HG03097 (cell line): ENCODE data around the gene DBN1.
"Not testable (repeated sequence)": the region's sequence is repeated elsewhere in the genome, so short reads cannot be mapped to it uniquely, and the experiment has no call there.

Experiments
- ATAC-seq: cut with Tn5 transposase; IDR thresholded peaks from one replicate; pipeline ENCODE4 v1.9.1; 2021; ENCODE audit not compliant: unreplicated experiment, low FRiP score

DBN1 gene

GRCh38 chr5:177491983-177492746 lies 18.7 kb upstream of the DBN1 start:
- ATAC-seq = no peak

GRCh38 chr5:177491429-177491945 lies 18.1 kb upstream of the DBN1 start:
- no peak for ATAC-seq

GRCh38 chr5:177490992-177491391 lies 17.6 kb upstream of the DBN1 start:
- no peak for ATAC-seq

GRCh38 chr5:177490311-177490991 lies 17.0 kb upstream of the DBN1 start:
- ATAC-seq = no peak

DNA sequence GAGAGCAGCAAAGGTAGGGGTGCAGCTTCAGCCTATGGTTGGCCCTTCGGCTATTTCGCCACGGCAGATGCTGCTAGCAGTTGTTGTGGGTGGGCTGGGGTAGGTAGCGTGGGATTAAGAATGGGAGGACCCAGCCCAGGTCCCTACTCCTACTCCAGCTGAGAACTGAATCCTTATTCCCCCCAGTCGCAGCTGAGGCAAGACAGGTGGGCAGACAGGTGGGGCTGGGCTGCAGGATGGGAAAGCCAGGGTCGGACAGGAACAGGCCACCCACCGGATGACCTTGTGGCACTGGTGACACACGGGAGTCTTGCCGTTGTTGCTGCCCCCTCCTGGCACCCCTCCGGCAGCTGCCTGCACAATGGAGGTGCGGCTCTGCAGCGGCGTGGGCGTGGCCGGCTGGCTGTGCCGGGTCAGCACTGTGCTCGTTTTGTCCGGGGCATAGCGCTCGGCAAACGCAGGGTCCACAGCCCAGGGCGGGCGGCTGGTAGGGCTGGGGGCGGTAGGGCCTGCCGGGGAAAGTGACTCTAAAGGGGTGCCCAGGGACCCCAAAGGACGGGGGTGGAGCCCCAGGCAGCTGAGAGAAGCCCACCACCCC lies 15.8 kb upstream of the DBN1 start:
- no peak for ATAC-seq

DNA sequence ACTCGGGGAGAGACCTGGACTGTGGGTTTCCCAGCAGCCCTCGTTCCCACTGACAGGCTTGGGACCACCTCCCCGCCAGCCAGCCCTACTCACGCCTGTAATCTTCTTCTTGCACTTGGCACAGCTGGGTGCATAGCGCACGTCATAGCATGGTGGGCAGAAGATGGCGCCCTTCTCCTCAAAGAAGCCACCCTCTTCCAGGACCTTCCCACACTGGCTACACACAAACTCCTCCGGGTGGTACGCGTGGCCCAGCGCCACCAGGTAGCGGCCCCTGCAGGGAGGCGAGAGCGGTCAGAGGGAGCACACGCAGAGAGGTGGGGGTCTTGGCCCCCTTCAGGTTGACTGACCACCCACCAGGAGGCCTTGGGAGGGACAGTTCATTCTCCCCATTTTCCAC lies 14.5 kb upstream of the DBN1 start:
- ATAC-seq = no peak

GRCh38 chr5:177487144-177487543 lies 13.7 kb upstream of the DBN1 start:
- no peak for ATAC-seq

GRCh38 chr5:177486256-177486655 lies 12.8 kb upstream of the DBN1 start:
- no peak for ATAC-seq

GRCh38 chr5:177485753-177486152 lies 12.3 kb upstream of the DBN1 start:
- not testable (repeated sequence) for ATAC-seq

DNA sequence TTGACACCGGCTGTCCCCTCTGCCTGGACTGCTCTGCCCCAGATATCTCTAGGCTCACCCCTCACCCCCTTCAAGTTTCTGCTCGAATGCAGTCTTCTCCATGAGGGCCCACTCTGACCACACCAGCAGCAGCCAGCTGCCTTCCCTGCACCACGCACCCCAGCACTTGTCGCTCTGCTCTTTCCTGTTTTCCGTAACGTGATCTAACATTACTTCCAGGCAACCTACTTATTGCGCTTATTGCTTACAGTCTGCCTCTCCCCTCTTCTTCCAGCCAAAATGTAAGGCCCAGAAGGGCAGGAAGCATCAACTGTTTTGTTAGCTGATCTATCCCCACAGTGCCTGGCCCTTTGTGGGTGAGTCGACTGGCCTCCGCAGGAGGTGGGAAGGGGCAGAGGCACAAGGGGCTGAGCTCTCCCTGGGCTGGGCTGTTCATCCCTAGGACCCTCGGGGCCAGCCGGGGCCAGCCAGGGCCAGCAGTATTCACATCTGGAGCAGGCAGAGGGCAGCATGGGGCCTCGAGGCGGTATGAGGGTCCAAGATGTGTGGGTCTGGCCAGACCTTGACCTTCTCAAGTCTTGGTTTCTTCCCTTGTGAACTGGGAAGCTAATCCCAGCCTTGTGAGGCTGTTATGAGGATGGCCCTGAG lies 11.6 kb upstream of the DBN1 start:
- no peak for ATAC-seq

DNA sequence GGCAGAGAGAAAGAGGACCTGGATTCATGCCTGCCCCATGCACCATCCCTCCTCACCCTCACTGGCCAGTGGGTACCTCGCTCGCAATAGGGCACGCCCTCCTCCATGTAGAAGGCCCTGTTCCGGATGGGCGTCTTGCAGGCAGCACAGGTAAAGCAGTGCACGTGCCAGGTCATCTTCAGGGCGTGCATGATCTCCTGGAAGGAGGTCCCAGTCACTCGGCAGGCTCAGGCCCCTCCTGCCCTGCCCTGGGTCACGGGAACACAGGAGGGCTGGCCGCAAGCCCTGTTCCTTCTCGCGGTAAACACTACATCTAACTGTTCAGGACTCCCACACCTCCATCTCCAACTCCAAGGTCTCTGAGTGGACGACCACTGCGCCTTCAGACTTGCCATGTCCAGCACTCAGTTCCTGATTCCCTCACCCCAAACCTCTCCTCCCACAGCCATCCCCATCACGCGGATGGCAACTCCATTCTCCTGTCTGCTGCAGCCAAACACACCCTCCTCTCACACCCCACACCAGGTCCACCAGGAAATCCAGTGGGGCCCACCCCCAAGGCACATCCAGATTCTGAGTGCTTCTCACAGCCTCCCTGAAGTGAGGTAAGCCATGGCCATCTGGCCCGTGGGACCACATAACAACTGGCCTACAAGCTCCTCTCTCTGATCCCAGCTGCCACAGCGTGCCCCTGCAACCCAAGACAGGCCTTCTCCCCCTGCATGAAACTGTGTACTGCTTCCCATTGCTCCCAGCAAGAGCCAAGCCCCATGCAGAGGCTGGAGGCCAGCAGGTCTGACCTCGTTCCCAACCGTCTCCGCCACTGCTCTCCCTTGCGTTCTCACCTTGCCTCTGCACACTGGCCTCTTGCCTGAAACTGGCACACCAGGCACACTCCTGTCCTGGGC lies 10.8 kb upstream of the DBN1 start:
- no peak for ATAC-seq

GRCh38 chr5:177483042-177483441 lies 9.6 kb upstream of the DBN1 start:
- ATAC-seq = no peak

GRCh38 chr5:177482359-177482795 lies 8.9 kb upstream of the DBN1 start:
- no peak for ATAC-seq

GRCh38 chr5:177479774-177480173 lies 6.3 kb upstream of the DBN1 start:
- no peak for ATAC-seq

- ATAC-seq = no peak
These were observed 5.5 kb upstream of the DBN1 start for GRCh38 chr5:177478711-177479646.

GRCh38 chr5:177477701-177478477 lies 4.5 kb upstream of the DBN1 start:
- no peak for ATAC-seq

- ATAC-seq = no peak
These were observed 3.2 kb upstream of the DBN1 start for GRCh38 chr5:177476531-177477233.
